HepG2 (cell line): ENCODE results near the gene KRT34. TPM values are rescaled to one million over a fixed set of nuclear protein-coding genes. Genes with fewer than 3 reads are reported as not detected.

Source experiments
- ATAC-seq: fragments of 200-7000 bp; cut with Tn5 transposase; 3 replicates; pipeline ENCODE4 v1.9.1; 2020; ENCODE audit warnings: mild to moderate bottlenecking, moderate library complexity
- BruUV-seq: library from RNA; stranded (reverse); fragments of 400-500 nt; replicated peaks from 2 replicates; lab custom pipeline; 2021; lab: Mats Ljungman, UMichigan
- CTCF ChIA-PET: fragments of 300-600 bp; formaldehyde crosslinking; extraction: SDS; loops from one replicate; lab custom pipeline; 2021; ENCODE audit warnings: low total read pairs, inconsistent platforms, low intra/inter-chr PET ratio; lab: Yijun Ruan, JAX
- POLR2A ChIA-PET: fragments of 350-600 bp; sonication (Branson Sonifier 250); formaldehyde crosslinking; loops from one replicate; lab custom pipeline; 2020; ENCODE audit warnings: antibody characterized with exemption, inconsistent platforms; lab: Yijun Ruan, JAX
- DNase-seq: peaks from one replicate; pipeline ENCODE4 v3.0.0-alpha.2; 2015; ENCODE audit warnings: low spot score
- FAIRE-seq: peaks from 3 replicates; lab custom pipeline; 2011; peaks lifted over from hg19 to GRCh38; lab: Jason Lieb, UNC
- H2AFZ ChIP-seq: one replicate; pipeline ENCODE4 v1.6.1; 2011; ENCODE audit warnings: low read length, inconsistent platforms
- H3K27ac ChIP-seq: fragments of 300-600 bp; 3 replicates; pipeline ENCODE4 v1.8.0; 2011; ENCODE audit warnings: mixed run types, mild to moderate bottlenecking, mixed read lengths, low read length, inconsistent platforms; ENCODE audit not compliant: insufficient read depth; ENCODE audit errors: extremely low read length
- H3K27me3 ChIP-seq, 2 experiments: fragments of 200-600 bp in 1 of 2; 2 replicates in 1 of 2; 3 replicates in 1 of 2; pipeline versions ENCODE4 v1.6.0 to v1.8.0; 2011; ENCODE audit warnings: low read length in 2 of 2, mild to moderate bottlenecking in 2 of 2, moderate library complexity in 2 of 2, inconsistent platforms in 1 of 2; ENCODE audit not compliant: insufficient read depth in 2 of 2, control insufficient read depth in 1 of 2
- H3K36me3 ChIP-seq, 2 experiments: fragments of 200-600 bp in 1 of 2; replicated peaks in 1 of 2; 2 replicates in 1 of 2; 3 replicates in 1 of 2; pipeline versions ENCODE4 v1.5.1 to v1.8.0; 2011; ENCODE audit warnings: low read length in 2 of 2, inconsistent platforms in 1 of 2; ENCODE audit not compliant: insufficient read depth in 2 of 2, control insufficient read depth in 1 of 2
- H3K4me1 ChIP-seq: 2 replicates; pipeline ENCODE4 v1.5.1; 2012; ENCODE audit warnings: low read length, inconsistent platforms; ENCODE audit not compliant: insufficient read depth
- H3K4me2 ChIP-seq: 2 replicates; pipeline ENCODE4 v1.6.0; 2011; ENCODE audit warnings: low read depth, low read length, inconsistent platforms
- H3K4me3 ChIP-seq, 3 experiments: fragments of 200-600 bp in 1 of 3; sonication (generic), shearing (Covaris generic) in 1 of 3; replicated peaks in 1 of 3; 2 replicates each; pipeline ENCODE4 v1.5.1; 2011 to 2016; ENCODE audit warnings: low read length in 3 of 3, inconsistent platforms in 2 of 3, low read depth in 2 of 3, mild to moderate bottlenecking in 2 of 3, control low read depth in 1 of 3, mixed read lengths in 1 of 3; ENCODE audit not compliant: insufficient read depth in 1 of 3
- H3K79me2 ChIP-seq: one replicate; pipeline ENCODE4 v1.6.1; 2011; ENCODE audit warnings: low read length, inconsistent platforms; ENCODE audit not compliant: insufficient read depth
- H3K9ac ChIP-seq: 2 replicates; pipeline ENCODE4 v1.6.0; 2011; ENCODE audit warnings: mild to moderate bottlenecking, low read depth, low read length, inconsistent platforms; ENCODE audit not compliant: insufficient read depth
- H3K9me3 ChIP-seq: 2 replicates; pipeline ENCODE4 v1.5.1; 2012; ENCODE audit warnings: mild to moderate bottlenecking, low read length
- H4K20me1 ChIP-seq: 2 replicates; pipeline ENCODE4 v1.6.0; 2011; ENCODE audit warnings: inconsistent platforms, mild to moderate bottlenecking, low read length, moderate library complexity; ENCODE audit not compliant: insufficient read depth
- BORCS8-MEF2B ChIP-seq: sonication (generic); formaldehyde crosslinking; IDR thresholded peaks from 2 replicates; pipeline ENCODE4 v1.8.0; 2022; ENCODE audit warnings: mild to moderate bottlenecking, missing genetic modification reagents
- DNMT3B ChIP-seq: conservative IDR thresholded peaks from 2 replicates; pipeline ENCODE4 v1.6.1; 2016; ENCODE audit warnings: missing biosample characterization, control low read depth
- FLYWCH1 ChIP-seq: sonication (generic); formaldehyde crosslinking; IDR thresholded peaks from 2 replicates; pipeline ENCODE4 v1.8.1; 2023; ENCODE audit warnings: mild to moderate bottlenecking, missing genetic modification reagents
- GATAD1 ChIP-seq: IDR thresholded peaks from 2 replicates; pipeline ENCODE4 v1.6.1; 2016; ENCODE audit warnings: missing genetic modification reagents, missing compliant biosample characterization
- KDM1A ChIP-seq: IDR thresholded peaks from 2 replicates; pipeline ENCODE4 v1.6.1; 2016; ENCODE audit warnings: missing compliant biosample characterization
- RAD21 ChIP-seq: fragments of 450-650 bp; formaldehyde crosslinking; IDR thresholded peaks from 2 replicates; pipeline ENCODE4 v1.5.0; 2020; ENCODE audit warnings: mild to moderate bottlenecking
- TCF7L2 ChIP-seq: IDR thresholded peaks from 2 replicates; pipeline ENCODE4 v1.6.1; 2011; ENCODE audit warnings: mild to moderate bottlenecking, low read depth, low read length, moderate library complexity
- TEAD3 ChIP-seq: optimal IDR thresholded peaks from 2 replicates; pipeline ENCODE3; 2016; ENCODE audit warnings: borderline replicate concordance
- TOPORS ChIP-seq: sonication (generic); formaldehyde crosslinking; IDR thresholded peaks from 2 replicates; pipeline ENCODE4 v1.8.0; 2023; ENCODE audit warnings: mild to moderate bottlenecking, missing genetic modification reagents
- ZNF253 ChIP-seq: sonication (generic); formaldehyde crosslinking; IDR thresholded peaks from 2 replicates; pipeline ENCODE4 v1.8.0; 2022; ENCODE audit warnings: mild to moderate bottlenecking, missing genetic modification reagents, borderline replicate concordance
- ZNF296 ChIP-seq: sonication (generic); formaldehyde crosslinking; conservative IDR thresholded peaks from 2 replicates; pipeline ENCODE4 v1.5.0; 2020; ENCODE audit warnings: mild to moderate bottlenecking, missing genetic modification reagents
- ZNF326 ChIP-seq: sonication (generic); formaldehyde crosslinking; IDR thresholded peaks from 2 replicates; pipeline ENCODE4 v1.4.0; 2020; ENCODE audit warnings: missing genetic modification reagents, borderline replicate concordance
- ZNF879 ChIP-seq: sonication (generic); formaldehyde crosslinking; IDR thresholded peaks from 2 replicates; pipeline ENCODE4 v1.8.1; 2023; ENCODE audit warnings: missing genetic modification reagents
- WGBS: methylation state at CpG from one replicate; pipeline ENCODE4 v1.1.6; 2017; ENCODE audit warnings: low lambda C conversion rate; 5-methylcytosine and 5-hydroxymethylcytosine counted together
- in situ Hi-C: cut with HindIII; loops from 2 replicates; pipeline ENCODE4 v1.10.0; 2017; ENCODE audit warnings: low pct_unique_long_range_greater_than_20kb; ENCODE audit not compliant: extremely low pct_ligation_motif_present
- intact Hi-C: fragments of 100-400 bp; cut with micrococcal nuclease; formaldehyde crosslinking; loops from one replicate; pipeline ENCODE4 v1.10.0; 2022; ENCODE audit not compliant: unreplicated experiment
- polyA plus RNA-seq, 8 experiments: library from polyadenylated mRNA; depleted of rRNA in 3 of 8; stranded (reverse) in 7 of 8; unstranded in 1 of 8; fragments of >200 nt; fragmentation: Illumina TruSeq in 4 of 8; extraction: Trizol in 4 of 8; gene quantifications; 2 replicates each; pipeline versions ENCODE4 v1.2.1 to v1.2.3, GENCODE V29; 2011 to 2016; ENCODE audit warnings: low read depth in 4 of 8, missing spikeins in 1 of 8, mixed read lengths in 1 of 8; ENCODE audit not compliant: insufficient read depth in 1 of 8
- total RNA-seq, 5 experiments: library from RNA; depleted of rRNA; stranded (reverse); fragments of >200 nt; fragmentation: Illumina TruSeq; extraction: Trizol; gene quantifications; 2 replicates each; pipeline ENCODE4 v1.2.3, GENCODE V29; 2016; ENCODE audit warnings: low read depth in 1 of 5
- TF ChIP-seq, protein P1 (sequence below): sonication (generic); formaldehyde crosslinking; IDR thresholded peaks from 2 replicates; pipeline ENCODE4 v1.5.1; 2020; ENCODE audit warnings: mild to moderate bottlenecking, moderate library complexity, missing genetic modification reagents
- TF ChIP-seq, protein P2 (sequence below): sonication (generic); formaldehyde crosslinking; IDR thresholded peaks from 2 replicates; pipeline ENCODE4 v1.8.0; 2022; ENCODE audit warnings: mild to moderate bottlenecking, missing genetic modification reagents, borderline replicate concordance
- TF ChIP-seq, protein P3 (sequence below): sonication (generic); formaldehyde crosslinking; IDR thresholded peaks from 2 replicates; pipeline ENCODE4 v1.9.0; 2021; ENCODE audit warnings: missing genetic modification reagents, mild to moderate bottlenecking, borderline replicate concordance

KRT34 gene
- total and polyA plus RNA-seq, 2 of the 13 experiments (the other 11 are each of a cell fraction or from before 2014, with no cell fraction given), result not detected

DNA sequence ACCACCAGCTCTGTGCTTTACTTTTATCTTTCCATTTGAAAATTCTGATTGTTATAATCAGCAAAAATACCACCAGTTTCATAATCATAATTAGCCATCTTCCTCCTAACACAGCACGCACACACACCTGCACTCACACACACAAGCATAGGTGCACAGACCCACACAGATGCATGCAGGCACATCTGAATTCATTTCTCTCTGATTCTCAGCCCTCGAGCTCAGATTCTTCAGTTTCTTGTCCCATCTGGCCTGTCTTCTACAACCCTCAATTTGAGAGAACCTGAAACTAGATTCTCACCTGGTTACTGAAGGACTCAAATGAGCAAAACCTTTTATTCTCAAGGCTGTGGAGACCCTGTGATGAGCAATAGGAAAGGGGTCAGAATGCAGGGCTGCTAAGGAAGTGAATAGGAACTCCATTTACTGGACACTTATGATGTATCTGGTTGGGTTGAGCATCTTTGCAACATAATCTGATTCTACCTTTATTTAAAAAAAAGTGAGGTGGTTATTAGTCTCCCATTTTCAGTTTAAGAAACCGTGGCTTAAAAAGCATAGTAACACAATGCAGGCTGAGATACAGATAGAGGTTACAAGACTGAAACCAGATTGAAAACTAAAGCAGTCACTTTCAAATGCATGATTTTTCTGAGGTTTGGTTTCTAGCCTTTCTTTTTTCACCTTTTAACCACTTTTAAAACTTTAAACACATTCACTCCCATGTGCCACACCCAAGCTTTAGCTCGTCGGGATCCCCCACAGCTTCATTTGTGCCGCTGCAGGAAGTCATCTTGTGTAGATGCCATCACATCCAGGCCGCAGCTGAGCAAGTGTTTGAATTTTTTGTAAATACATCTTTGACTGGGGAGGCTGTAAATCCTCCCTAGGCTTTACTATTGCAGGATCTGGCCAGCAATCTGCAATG lies 40.9 kb downstream of the KRT34 start:
- ChIA-PET CTCF (no interaction called here), POLR2A (no interaction called here)
- no peak for TF ChIP-seq ZNF879
- TF ChIP-seq, protein P1, sequence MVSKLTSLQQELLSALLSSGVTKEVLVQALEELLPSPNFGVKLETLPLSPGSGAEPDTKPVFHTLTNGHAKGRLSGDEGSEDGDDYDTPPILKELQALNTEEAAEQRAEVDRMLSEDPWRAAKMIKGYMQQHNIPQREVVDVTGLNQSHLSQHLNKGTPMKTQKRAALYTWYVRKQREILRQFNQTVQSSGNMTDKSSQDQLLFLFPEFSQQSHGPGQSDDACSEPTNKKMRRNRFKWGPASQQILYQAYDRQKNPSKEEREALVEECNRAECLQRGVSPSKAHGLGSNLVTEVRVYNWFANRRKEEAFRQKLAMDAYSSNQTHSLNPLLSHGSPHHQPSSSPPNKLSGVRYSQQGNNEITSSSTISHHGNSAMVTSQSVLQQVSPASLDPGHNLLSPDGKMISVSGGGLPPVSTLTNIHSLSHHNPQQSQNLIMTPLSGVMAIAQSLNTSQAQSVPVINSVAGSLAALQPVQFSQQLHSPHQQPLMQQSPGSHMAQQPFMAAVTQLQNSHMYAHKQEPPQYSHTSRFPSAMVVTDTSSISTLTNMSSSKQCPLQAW (CRISPR knock-in tag), result no peak
- no peak for TF ChIP-seq BORCS8-MEF2B (CRISPR knock-in tag)
- TF ChIP-seq ZNF253 (CRISPR knock-in tag), result no peak
- TF ChIP-seq ZNF296, result no peak
- TF ChIP-seq, protein P2, sequence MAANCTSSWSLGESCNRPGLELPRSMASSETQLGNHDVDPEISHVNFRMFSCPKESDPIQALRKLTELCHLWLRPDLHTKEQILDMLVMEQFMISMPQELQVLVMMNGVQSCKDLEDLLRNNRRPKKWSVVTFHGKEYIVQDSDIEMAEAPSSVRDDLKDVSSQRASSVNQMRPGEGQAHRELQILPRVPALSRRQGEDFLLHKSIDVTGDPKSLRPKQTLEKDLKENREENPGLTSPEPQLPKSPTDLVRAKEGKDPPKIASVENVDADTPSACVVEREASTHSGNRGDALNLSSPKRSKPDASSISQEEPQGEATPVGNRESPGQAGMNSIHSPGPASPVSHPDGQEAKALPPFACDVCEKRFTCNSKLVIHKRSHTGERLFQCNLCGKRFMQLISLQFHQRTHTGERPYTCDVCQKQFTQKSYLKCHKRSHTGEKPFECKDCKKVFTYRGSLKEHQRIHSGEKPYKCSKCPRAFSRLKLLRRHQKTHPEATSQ (CRISPR knock-in tag), result no peak
- no peak for TF ChIP-seq KDM1A (CRISPR knock-in tag)
- no peak for TF ChIP-seq TOPORS (CRISPR knock-in tag)
- TF ChIP-seq RAD21 (CRISPR knock-in tag), result no peak
- no peak for TF ChIP-seq DNMT3B (CRISPR knock-in tag)
- TF ChIP-seq, protein P3, sequence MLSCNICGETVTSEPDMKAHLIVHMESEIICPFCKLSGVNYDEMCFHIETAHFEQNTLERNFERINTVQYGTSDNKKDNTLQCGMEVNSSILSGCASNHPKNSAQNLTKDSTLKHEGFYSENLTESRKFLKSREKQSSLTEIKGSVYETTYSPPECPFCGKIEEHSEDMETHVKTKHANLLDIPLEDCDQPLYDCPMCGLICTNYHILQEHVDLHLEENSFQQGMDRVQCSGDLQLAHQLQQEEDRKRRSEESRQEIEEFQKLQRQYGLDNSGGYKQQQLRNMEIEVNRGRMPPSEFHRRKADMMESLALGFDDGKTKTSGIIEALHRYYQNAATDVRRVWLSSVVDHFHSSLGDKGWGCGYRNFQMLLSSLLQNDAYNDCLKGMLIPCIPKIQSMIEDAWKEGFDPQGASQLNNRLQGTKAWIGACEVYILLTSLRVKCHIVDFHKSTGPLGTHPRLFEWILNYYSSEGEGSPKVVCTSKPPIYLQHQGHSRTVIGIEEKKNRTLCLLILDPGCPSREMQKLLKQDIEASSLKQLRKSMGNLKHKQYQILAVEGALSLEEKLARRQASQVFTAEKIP, result no peak
- no peak for TF ChIP-seq TCF7L2
- TF ChIP-seq TEAD3 (CRISPR knock-in tag), result no peak
- no peak for TF ChIP-seq GATAD1 (CRISPR knock-in tag)
- no peak for TF ChIP-seq FLYWCH1 (CRISPR knock-in tag)
- no peak for TF ChIP-seq ZNF326 (CRISPR knock-in tag)
- Histone ChIP-seq H3K4me3 (no peak overlapping the region), H3K27ac (no peak overlapping the region), H3K4me2 (no peak overlapping the region), H2AFZ (no peak overlapping the region), H3K36me3 (no peaks in the 10 kb centered on the region), H3K27me3 (no peaks in the 10 kb centered on the region; a peak in 2 of 5 replicates), H3K79me2 (no peaks in the 10 kb centered on the region), H4K20me1 (no peaks in the 10 kb centered on the region), H3K4me1 (no peaks in the 10 kb centered on the region), H3K9me3 (peaks cover 11% of the 10 kb centered on the region; the same call in 1 of the 2 replicates), H3K9ac (no peak overlapping the region)
- no peak for ATAC-seq
- intact Hi-C loops, result no loop called here
- no peak for FAIRE-seq
- no TSS peak for BruUV-seq
- in situ Hi-C loops, result no loop called here
- no peak for DNase-seq
- WGBS, result 8% methylated on average over 7 of the region's 7 CpGs
